CD14-positive monocyte (primary cell): ENCODE results near the gene YBX2. TPM values are rescaled to one million over a fixed set of nuclear protein-coding genes. Genes with fewer than 3 reads are reported as not detected.

Experiments
- DNase-seq, 3 donors: peaks; one replicate each; pipeline ENCODE4 v3.0.0-alpha.2; 2011 to 2022
- H2AFZ ChIP-seq: 2 replicates; pipeline ENCODE4 v1.6.0; 2012; ENCODE audit warnings: mild to moderate bottlenecking, low read depth, low read length, inconsistent platforms; ENCODE audit not compliant: insufficient read depth, poor library complexity, severe bottlenecking
- H3K27ac ChIP-seq, 2 donors: 1 replicate in 1 of 2; 2 replicates in 1 of 2; pipeline ENCODE4 v1.5.1; 2012 to 2013; ENCODE audit warnings: low read length in 2 of 2, control low read depth in 1 of 2, inconsistent platforms in 1 of 2, low read depth in 1 of 2, mild to moderate bottlenecking in 1 of 2
- H3K27me3 ChIP-seq, 2 donors: one replicate each; pipeline versions ENCODE4 v1.6.0 to v1.6.1; 2011 to 2013; ENCODE audit warnings: low read length in 2 of 2; ENCODE audit not compliant: control insufficient read depth in 2 of 2, insufficient read depth in 2 of 2
- H3K36me3 ChIP-seq, 2 donors: replicated peaks in 1 of 2; 1 replicate in 1 of 2; 2 replicates in 1 of 2; pipeline versions ENCODE4 v1.5.1 to v1.6.1; 2012 to 2013; ENCODE audit warnings: low read length in 2 of 2, control low read depth in 1 of 2, inconsistent platforms in 1 of 2, mild to moderate bottlenecking in 1 of 2; ENCODE audit not compliant: insufficient read depth in 2 of 2, control insufficient read depth in 1 of 2
- H3K4me1 ChIP-seq, 2 donors: 1 replicate in 1 of 2; 2 replicates in 1 of 2; pipeline versions ENCODE4 v1.5.1 to v1.6.1; 2012 to 2013; ENCODE audit warnings: low read length in 2 of 2, control low read depth in 1 of 2, inconsistent platforms in 1 of 2, mild to moderate bottlenecking in 1 of 2, moderate library complexity in 1 of 2; ENCODE audit not compliant: insufficient read depth in 2 of 2, control insufficient read depth in 1 of 2
- H3K4me2 ChIP-seq: replicated peaks from 2 replicates; pipeline ENCODE3; 2012; ENCODE audit warnings: low read length, moderate library complexity, mild to moderate bottlenecking; ENCODE audit not compliant: poor library complexity, severe bottlenecking; ENCODE audit errors: extremely low read depth
- H3K4me3 ChIP-seq, 3 experiments: fragments of 200-600 bp in 1 of 3; sonication (generic) in 1 of 3; replicated peaks in 1 of 3; 1 replicate in 2 of 3; 2 replicates in 1 of 3; pipeline ENCODE4 v1.5.1; 2011 to 2013; ENCODE audit warnings: low read length in 3 of 3, mild to moderate bottlenecking in 3 of 3, control low read depth in 2 of 3, low read depth in 2 of 3, inconsistent platforms in 1 of 3, moderate library complexity in 1 of 3
- H3K79me2 ChIP-seq: 2 replicates; pipeline ENCODE4 v1.6.0; 2012; ENCODE audit warnings: mild to moderate bottlenecking, control low read depth, inconsistent platforms, low read length, moderate library complexity; ENCODE audit not compliant: insufficient read depth
- H3K9ac ChIP-seq: 2 replicates; pipeline ENCODE4 v1.6.0; 2017; ENCODE audit warnings: low read length, mild to moderate bottlenecking; ENCODE audit not compliant: insufficient read depth, poor library complexity, severe bottlenecking
- H3K9me3 ChIP-seq, 2 donors: replicated peaks in 1 of 2; 1 replicate in 1 of 2; 2 replicates in 1 of 2; pipeline versions ENCODE4 v1.5.1 to v1.6.1; 2012 to 2013; ENCODE audit warnings: low read length in 2 of 2, control low read depth in 1 of 2; ENCODE audit not compliant: control insufficient read depth in 1 of 2, insufficient read depth in 1 of 2
- H4K20me1 ChIP-seq: 2 replicates; pipeline ENCODE4 v1.6.0; 2012; ENCODE audit warnings: mild to moderate bottlenecking, low read length, control low read depth, moderate library complexity; ENCODE audit not compliant: insufficient read depth
- H3K27ac Mint-ChIP-seq, 7 donors: one replicate each; pipeline ENCODE4 v1.8.0; 2020; ENCODE audit warnings: mild to moderate bottlenecking in 7 of 7, mixed read lengths in 7 of 7, moderate library complexity in 6 of 7, inconsistent platforms in 2 of 7
- H3K27me3 Mint-ChIP-seq, 3 donors: one replicate each; pipeline ENCODE4 v1.8.0; 2021 to 2022; ENCODE audit warnings: low read depth in 3 of 3, mild to moderate bottlenecking in 3 of 3, mixed read lengths in 3 of 3, moderate library complexity in 3 of 3, inconsistent platforms in 1 of 3
- H3K36me3 Mint-ChIP-seq, 2 donors: one replicate each; pipeline ENCODE4 v1.8.0; 2020; ENCODE audit warnings: mixed read lengths in 2 of 2, inconsistent platforms in 1 of 2, mild to moderate bottlenecking in 1 of 2
- H3K4me1 Mint-ChIP-seq: one replicate; pipeline ENCODE4 v1.8.0; 2020; ENCODE audit warnings: mild to moderate bottlenecking, mixed read lengths
- H3K4me3 Mint-ChIP-seq, 2 donors: one replicate each; pipeline ENCODE4 v1.8.0; 2020; ENCODE audit warnings: mild to moderate bottlenecking in 2 of 2, mixed read lengths in 2 of 2, moderate library complexity in 1 of 2
- H3K9me3 Mint-ChIP-seq, 7 donors: one replicate each; pipeline ENCODE4 v1.8.0; 2020 to 2022; ENCODE audit warnings: mixed read lengths in 7 of 7, mild to moderate bottlenecking in 6 of 7, moderate library complexity in 6 of 7, inconsistent platforms in 2 of 7
- WGBS: methylation state at CpG from one replicate; pipeline ENCODE4 v1.1.5; 2013; ENCODE audit warnings: missing lambda C conversion rate; ENCODE audit not compliant: insufficient coverage; 5-methylcytosine and 5-hydroxymethylcytosine counted together
- intact Hi-C, 2 donors: fragments of 100-400 bp; cut with micrococcal nuclease; formaldehyde crosslinking; loops; one replicate each; pipeline versions ENCODE4 v1.15.0 to v1.15.1; 2023
- polyA plus RNA-seq, 3 donors: library from polyadenylated mRNA; depleted of rRNA in 1 of 3; unstranded in 2 of 3; stranded (reverse) in 1 of 3; fragments of 300-500 nt in 2 of 3; fragments of >200 nt in 1 of 3; fragmentation: Illumina TruSeq in 2 of 3; gene quantifications; 1 replicate in 2 of 3; 2 replicates in 1 of 3; pipeline ENCODE4 v1.2.3, GENCODE V29; 2012 to 2021
- TF ChIP-seq, protein P1 (sequence below): fragments of 200-600 bp; IDR thresholded peaks from one replicate; pipeline ENCODE4 v1.8.0; 2022; ENCODE audit warnings: antibody characterized with exemption, mild to moderate bottlenecking

YBX2 gene
- polyA plus RNA-seq, 3 donors = not detected

DNA sequence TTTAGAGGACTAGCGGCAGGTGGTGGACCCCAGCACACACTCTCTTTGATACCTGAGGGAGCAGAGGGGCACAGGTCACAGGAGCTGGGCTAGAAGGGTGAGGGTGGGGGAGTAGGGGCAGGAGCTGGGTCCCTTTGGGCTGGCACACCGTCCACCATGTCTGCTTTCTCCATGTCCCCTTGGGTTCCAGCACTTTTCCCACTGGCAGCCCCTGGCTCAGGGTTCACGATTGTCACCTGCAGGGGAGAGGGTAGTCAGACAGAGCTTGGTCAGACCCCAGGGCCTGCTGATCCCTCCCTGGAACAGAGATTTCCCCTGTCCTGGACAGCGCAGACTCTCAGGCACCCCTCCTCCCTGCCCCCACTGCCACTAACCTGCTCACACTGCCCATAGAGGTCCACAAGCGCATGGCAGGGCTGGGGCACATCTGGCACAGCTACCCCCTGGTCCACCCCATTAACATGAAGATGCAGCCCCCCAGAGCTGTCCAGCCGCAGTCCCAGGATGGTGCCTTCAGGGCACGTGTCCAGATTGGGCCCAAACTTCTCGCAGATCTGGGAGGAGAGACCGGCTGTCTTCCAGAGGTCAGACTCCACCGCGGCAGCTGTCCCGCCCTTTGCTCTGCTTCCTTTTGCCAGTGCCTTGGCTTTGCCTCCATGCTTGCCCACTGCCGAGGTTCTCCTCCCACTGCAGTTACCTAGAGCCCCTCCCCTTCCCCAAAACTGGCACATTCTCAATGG is 23.9 kb upstream of the YBX2 start:
- H3K4me2 ChIP-seq = no peak overlapping the region
- H3K27ac Mint-ChIP-seq = peak overlapping the region in 4 of 7 donors; percentile 36 to 83 (median 69)
- H2AFZ ChIP-seq = no peak overlapping the region
- peaks cover 20% of the 10 kb centered on the region for H3K4me1 Mint-ChIP-seq
- H3K4me3 Mint-ChIP-seq = no peak overlapping the region
- no peaks in the 10 kb centered on the region for H3K27me3 ChIP-seq
- intact Hi-C loops = no loop called here
- no peaks in the 10 kb centered on the region for H3K27me3 Mint-ChIP-seq
- H3K9me3 Mint-ChIP-seq = no peaks in the 10 kb centered on the region
- no peak overlapping the region for H3K4me3 ChIP-seq
- H3K9me3 ChIP-seq = no peaks in the 10 kb centered on the region
- 95% methylated on average over 11 of the region's 13 CpGs for WGBS
- DNase-seq = no peak
- peaks cover 61 to 66% of the 10 kb centered on the region in 2 donors for H3K36me3 ChIP-seq
- H3K36me3 Mint-ChIP-seq = peaks cover 49 to 77% of the 10 kb centered on the region in 2 donors
- TF ChIP-seq, protein P1, sequence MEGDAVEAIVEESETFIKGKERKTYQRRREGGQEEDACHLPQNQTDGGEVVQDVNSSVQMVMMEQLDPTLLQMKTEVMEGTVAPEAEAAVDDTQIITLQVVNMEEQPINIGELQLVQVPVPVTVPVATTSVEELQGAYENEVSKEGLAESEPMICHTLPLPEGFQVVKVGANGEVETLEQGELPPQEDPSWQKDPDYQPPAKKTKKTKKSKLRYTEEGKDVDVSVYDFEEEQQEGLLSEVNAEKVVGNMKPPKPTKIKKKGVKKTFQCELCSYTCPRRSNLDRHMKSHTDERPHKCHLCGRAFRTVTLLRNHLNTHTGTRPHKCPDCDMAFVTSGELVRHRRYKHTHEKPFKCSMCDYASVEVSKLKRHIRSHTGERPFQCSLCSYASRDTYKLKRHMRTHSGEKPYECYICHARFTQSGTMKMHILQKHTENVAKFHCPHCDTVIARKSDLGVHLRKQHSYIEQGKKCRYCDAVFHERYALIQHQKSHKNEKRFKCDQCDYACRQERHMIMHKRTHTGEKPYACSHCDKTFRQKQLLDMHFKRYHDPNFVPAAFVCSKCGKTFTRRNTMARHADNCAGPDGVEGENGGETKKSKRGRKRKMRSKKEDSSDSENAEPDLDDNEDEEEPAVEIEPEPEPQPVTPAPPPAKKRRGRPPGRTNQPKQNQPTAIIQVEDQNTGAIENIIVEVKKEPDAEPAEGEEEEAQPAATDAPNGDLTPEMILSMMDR = no peak
- H3K27ac ChIP-seq = no peak overlapping the region
- peaks cover 10% of the 10 kb centered on the region for H4K20me1 ChIP-seq
- H3K9ac ChIP-seq = no peak overlapping the region
- H3K4me1 ChIP-seq = peaks cover 23 to 28% of the 10 kb centered on the region in 2 donors
- H3K79me2 ChIP-seq = peaks cover 21% of the 10 kb centered on the region

DNA sequence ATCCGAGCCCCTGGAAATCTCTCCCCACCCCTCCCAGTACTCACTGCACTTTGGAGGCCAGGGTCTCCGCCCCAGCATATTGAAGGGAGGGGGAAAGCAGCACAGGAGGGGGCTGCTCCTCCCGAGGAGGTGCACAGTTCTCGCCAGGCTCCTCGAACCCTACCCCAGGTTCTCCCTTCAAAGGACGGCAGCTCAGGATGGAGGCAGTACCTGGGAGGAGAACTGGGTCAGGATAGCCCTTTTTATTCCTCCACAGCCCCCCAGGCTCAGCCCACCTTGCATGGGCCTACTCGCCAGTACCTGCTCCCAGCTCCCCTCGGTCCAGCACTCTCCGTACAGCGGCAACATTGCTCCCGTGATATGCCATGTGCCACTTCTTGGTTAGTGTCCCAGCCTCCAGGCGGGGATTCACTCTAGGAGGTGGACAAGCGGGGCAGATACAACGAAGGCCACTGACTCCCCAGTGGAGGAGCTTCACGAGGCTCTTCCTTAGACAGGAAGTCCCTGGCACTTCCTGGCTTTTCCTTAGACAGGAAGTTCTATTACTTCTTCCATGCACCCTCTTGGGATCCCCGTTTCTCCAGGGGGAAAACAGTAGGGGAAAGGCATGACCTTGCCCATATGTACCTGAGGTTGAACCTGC is 22.8 kb upstream of the YBX2 start:
- Histone ChIP-seq H3K9me3 (no peaks in the 10 kb centered on the region), H3K27me3 (no peaks in the 10 kb centered on the region), H2AFZ (no peak overlapping the region), H3K27ac (peak overlapping the region in 1 of 2 donors; percentile 18), H3K4me3 (no peak overlapping the region), H3K9ac (no peak overlapping the region), H3K79me2 (peaks cover 30% of the 10 kb centered on the region), H4K20me1 (peaks cover 20% of the 10 kb centered on the region), H3K4me2 (no peak overlapping the region), H3K36me3 (peaks cover 61 to 66% of the 10 kb centered on the region in 2 donors), H3K4me1 (peaks cover 23 to 28% of the 10 kb centered on the region in 2 donors)
- no peaks in the 10 kb centered on the region for H3K27me3 Mint-ChIP-seq
- peaks cover 30% of the 10 kb centered on the region for H3K4me1 Mint-ChIP-seq
- H3K9me3 Mint-ChIP-seq = no peaks in the 10 kb centered on the region
- peak overlapping the region in 5 of 7 donors; percentile 36 to 68 (median 43) for H3K27ac Mint-ChIP-seq
- no peak for DNase-seq
- intact Hi-C loops = no loop called here
- peaks cover 49 to 77% of the 10 kb centered on the region in 2 donors for H3K36me3 Mint-ChIP-seq
- TF ChIP-seq, protein P1 = no peak
- WGBS = 94% methylated on average over 11 of the region's 16 CpGs
- H3K4me3 Mint-ChIP-seq = no peak overlapping the region
